AG09319 (cell line): ENCODE measurements around the gene MAGOH.

ENCODE experiments used
- DNase-seq: peaks from one replicate; pipeline ENCODE4 v3.0.0-alpha.2; 2010; ENCODE audit warnings: low read depth; ENCODE audit errors: extremely low read depth
- CTCF ChIP-seq: IDR thresholded peaks from 2 replicates; pipeline ENCODE4 v1.5.1; 2011; ENCODE audit warnings: low read depth, mild to moderate bottlenecking, inconsistent platforms, low read length, moderate library complexity

Gene MAGOH

GRCh38 chr1:53280496-53280895, 42.2 kb upstream of the MAGOH start:
- DNase-seq, result no peak
- no peak for TF ChIP-seq CTCF

GRCh38 chr1:53279296-53280200, 41.2 kb upstream of the MAGOH start:
- DNase-seq, result no peak
- TF ChIP-seq CTCF, result no peak

- peak; percentile 90 for TF ChIP-seq CTCF
- DNase-seq, result no peak
These were observed 40.0 kb upstream of the MAGOH start for GRCh38 chr1:53278298-53278725.

GRCh38 chr1:53277326-53277725, 39.0 kb upstream of the MAGOH start:
- TF ChIP-seq CTCF, result no peak
- DNase-seq, result no peak

- no peak for DNase-seq
- TF ChIP-seq CTCF, result no peak
These were observed 38.6 kb upstream of the MAGOH start for GRCh38 chr1:53276902-53277281.

- no peak for TF ChIP-seq CTCF
- no peak for DNase-seq
These were observed 38.0 kb upstream of the MAGOH start for GRCh38 chr1:53276153-53276901.

- TF ChIP-seq CTCF, result no peak
- DNase-seq, result no peak
These were observed 37.2 kb upstream of the MAGOH start for GRCh38 chr1:53275566-53275965.
